Measurements from ENCODE around the gene ME1. TPM values are rescaled to one million over a fixed set of nuclear protein-coding genes. Genes with fewer than 3 reads are reported as not detected.

ME1 gene
- total RNA-seq, 1 experiment from 2014 or later, result 5.3 TPM

- ATAC-seq (no peak), DNase-seq (ENCODE audit: low spot score) (no peak)
- no peak for TF ChIP-seq FOXK1 (CRISPR knock-in tag; IDR thresholded peaks at IDR 0.05)
- peaks cover 7% of the 10 kb centered on the region for H3K36me3 Mint-ChIP-seq
- H3K9me3 Mint-ChIP-seq, result peaks cover 8% of the 10 kb centered on the region
- POLR2A ChIA-PET, result no interaction called here
- H3K27ac Mint-ChIP-seq, result no peak overlapping the region
- H3K4me3 Mint-ChIP-seq, result no peak overlapping the region
- H3K27me3 Mint-ChIP-seq (ENCODE audit: low read depth), result no peaks in the 10 kb centered on the region
- CTCF ChIA-PET, result no interaction called here
- no peaks in the 10 kb centered on the region for H3K4me1 Mint-ChIP-seq
Measured at GRCh38 chr6:83354747-83355146, 76.1 kb downstream of the ME1 start.

GRCh38 chr6:83352424-83353061 is 78.3 kb downstream of the ME1 start:
- POLR2A ChIA-PET, result interaction anchor here (0.5 kb wide), 1 partner anchor 24 kb away, joined by 9 read pairs; no protein-coding TSS in a partner anchor
- Mint-ChIP-seq H3K4me1 (no peaks in the 10 kb centered on the region), H3K36me3 (no peaks in the 10 kb centered on the region), H3K4me3 (no peak overlapping the region), H3K9me3 (no peaks in the 10 kb centered on the region), H3K27ac (no peak overlapping the region), H3K27me3 (ENCODE audit: low read depth) (no peaks in the 10 kb centered on the region)
- CTCF ChIA-PET, result interaction anchor here (0.5 kb wide), 1 partner anchor 8 kb away, joined by 4 read pairs; no protein-coding TSS in a partner anchor
- no peak for TF ChIP-seq GABPB1 (CRISPR knock-in tag; IDR thresholded peaks at IDR 0.05)
- no peak for TF ChIP-seq IRF2 (CRISPR knock-in tag; IDR thresholded peaks at IDR 0.05; ENCODE audit: borderline replicate concordance, low read depth)
- no peak for TF ChIP-seq TCF7 (CRISPR knock-in tag; IDR thresholded peaks at IDR 0.05; ENCODE audit: low read depth)
- TF ChIP-seq CBFB (CRISPR knock-in tag; IDR thresholded peaks at IDR 0.05; ENCODE audit: low read depth), result no peak
- DNase-seq (ENCODE audit: low spot score), result no peak
- no peak for ATAC-seq

DNA sequence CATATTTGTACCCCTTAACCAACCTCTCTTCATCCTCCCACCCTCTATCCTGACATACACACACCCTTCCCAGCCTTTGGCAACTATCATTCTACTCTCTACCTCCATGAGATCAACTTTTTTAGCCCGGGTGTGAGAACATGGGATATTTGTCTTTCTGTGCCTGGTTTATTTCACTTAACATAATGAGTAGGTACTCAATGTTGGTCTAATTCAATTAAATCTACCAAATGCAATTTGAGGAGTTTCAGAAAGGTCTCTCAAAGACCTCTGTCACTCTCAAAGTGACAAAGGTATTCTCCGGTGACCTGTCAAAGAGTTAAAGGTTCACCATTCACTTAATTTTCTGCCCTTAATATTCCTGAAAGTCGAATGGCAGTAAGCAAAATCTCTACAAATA is 87.7 kb downstream of the ME1 start:
- H3K4me3 Mint-ChIP-seq, result no peak overlapping the region
- no peaks in the 10 kb centered on the region for H3K4me1 Mint-ChIP-seq
- no peak overlapping the region for H3K27ac Mint-ChIP-seq
- ATAC-seq (no peak), DNase-seq (ENCODE audit: low spot score) (no peak)
- ChIA-PET CTCF (no interaction called here), POLR2A (no interaction called here)
- no peaks in the 10 kb centered on the region for H3K27me3 Mint-ChIP-seq (ENCODE audit: low read depth)
- no peak for TF ChIP-seq ZMAT4 (CRISPR knock-in tag; IDR thresholded peaks at IDR 0.05)
- TF ChIP-seq PRDM15 (CRISPR knock-in tag; IDR thresholded peaks at IDR 0.05), result no peak
- no peak for TF ChIP-seq ZNF138 (CRISPR knock-in tag; conservative IDR thresholded peaks at IDR 0.05)
- no peak for TF ChIP-seq HMGA2 (CRISPR knock-in tag; IDR thresholded peaks at IDR 0.05)
- no peak for TF ChIP-seq SOX15 (CRISPR knock-in tag; IDR thresholded peaks at IDR 0.05)
- no peak for TF ChIP-seq GTF2I (CRISPR knock-in tag; conservative IDR thresholded peaks at IDR 0.05)
- no peak for TF ChIP-seq ETV6 (CRISPR knock-in tag; IDR thresholded peaks at IDR 0.05)
- TF ChIP-seq KAT7 (CRISPR knock-in tag; IDR thresholded peaks at IDR 0.05; ENCODE audit: borderline replicate concordance), result no peak
- TF ChIP-seq FOXP1 (CRISPR knock-in tag; IDR thresholded peaks at IDR 0.05; ENCODE audit: borderline replicate concordance), result no peak
- TF ChIP-seq SP1 (CRISPR knock-in tag; conservative IDR thresholded peaks at IDR 0.05), result no peak
- no peak for TF ChIP-seq E2F4 (CRISPR knock-in tag; IDR thresholded peaks at IDR 0.05; ENCODE audit: borderline replicate concordance, low read depth)
- no peak for TF ChIP-seq ESRRA (CRISPR knock-in tag; IDR thresholded peaks at IDR 0.05; ENCODE audit: borderline replicate concordance)
- no peak for TF ChIP-seq TEAD1 (CRISPR knock-in tag; IDR thresholded peaks at IDR 0.05)
- TF ChIP-seq IRF2 (CRISPR knock-in tag; IDR thresholded peaks at IDR 0.05; ENCODE audit: borderline replicate concordance, low read depth), result no peak
- no peak for TF ChIP-seq NR3C1 (CRISPR knock-in tag; conservative IDR thresholded peaks at IDR 0.05; ENCODE audit: low read depth)
- TF ChIP-seq CBFB (CRISPR knock-in tag; IDR thresholded peaks at IDR 0.05; ENCODE audit: low read depth), result no peak
- no peak for TF ChIP-seq NR2C2 (CRISPR knock-in tag; IDR thresholded peaks at IDR 0.05)
- no peak for TF ChIP-seq USF2 (CRISPR knock-in tag; IDR thresholded peaks at IDR 0.05)
- H3K36me3 Mint-ChIP-seq, result peaks cover 11% of the 10 kb centered on the region
- H3K9me3 Mint-ChIP-seq, result peaks cover 14% of the 10 kb centered on the region
